GM12891 (cell line): Measurements from ENCODE around the gene COL18A1.

Experiments used
- DNase-seq: peaks from one replicate; pipeline ENCODE4 v3.0.0; 2011; ENCODE audit warnings: low spot score; ENCODE audit not compliant: insufficient read length
- FAIRE-seq: peaks from 2 replicates; lab custom pipeline; 2011; peaks lifted over from hg19 to GRCh38; lab: Jason Lieb, UNC
- PAX5 ChIP-seq: IDR thresholded peaks from 2 replicates; pipeline ENCODE4 v1.6.1; 2011; ENCODE audit warnings: low read length, moderate library complexity, mild to moderate bottlenecking; ENCODE audit not compliant: insufficient read depth, severe bottlenecking
- POLR2A ChIP-seq: IDR thresholded peaks from 2 replicates; pipeline ENCODE4 v1.6.1; 2011; ENCODE audit warnings: low read depth, low read length, control low read depth
- POLR2AphosphoS5 ChIP-seq: IDR thresholded peaks from 2 replicates; pipeline ENCODE4 v1.6.1; 2011; ENCODE audit warnings: low read depth, low read length, control low read depth
- POU2F2 ChIP-seq: IDR thresholded peaks from 2 replicates; pipeline ENCODE4 v1.6.1; 2011; ENCODE audit warnings: low read depth, mild to moderate bottlenecking, control low read depth, low read length, moderate library complexity
- SPI1 ChIP-seq: IDR thresholded peaks from 2 replicates; pipeline ENCODE4 v1.6.1; 2011; ENCODE audit warnings: low read depth, low read length, control low read depth
- TAF1 ChIP-seq: IDR thresholded peaks from 2 replicates; pipeline ENCODE4 v1.6.1; 2011; ENCODE audit warnings: low read depth, low read length, control low read depth

COL18A1 gene

GRCh38 chr21:45412909-45413611 is 8.1 kb downstream of the COL18A1 start:
- TF ChIP-seq PAX5 (no peak), POLR2AphosphoS5 (no peak)
- DNase-seq (no peak), FAIRE-seq (no peak)

GRCh38 chr21:45413922-45414321 is 9.0 kb downstream of the COL18A1 start:
- FAIRE-seq (no peak), DNase-seq (no peak)
- TF ChIP-seq TAF1 (no peak), POLR2AphosphoS5 (no peak), SPI1 (no peak), PAX5 (no peak), POU2F2 (no peak), POLR2A (no peak)

- TF ChIP-seq POLR2A: no peak
- no peak for TF ChIP-seq POU2F2
- no peak for TF ChIP-seq SPI1
- no peak for TF ChIP-seq POLR2AphosphoS5
- no peak for TF ChIP-seq TAF1
- no peak for DNase-seq
- no peak for FAIRE-seq
Measured at GRCh38 chr21:45414396-45415187, 9.6 kb downstream of the COL18A1 start.

GRCh38 chr21:45415188-45415942 is 10.4 kb downstream of the COL18A1 start:
- FAIRE-seq (no peak), DNase-seq (no peak)
- TF ChIP-seq POU2F2 (no peak), SPI1 (no peak), POLR2A (no peak), PAX5 (no peak), POLR2AphosphoS5 (no peak), TAF1 (no peak)

- DNase-seq (no peak), FAIRE-seq (no peak)
- TF ChIP-seq SPI1 (no peak), POLR2A (no peak), TAF1 (no peak), POLR2AphosphoS5 (no peak), PAX5 (no peak), POU2F2 (no peak)
Measured at GRCh38 chr21:45415943-45416611, 11.1 kb downstream of the COL18A1 start.

GRCh38 chr21:45416620-45417019 is 11.7 kb downstream of the COL18A1 start:
- no peak for FAIRE-seq
- no peak for TF ChIP-seq TAF1
- TF ChIP-seq POU2F2: no peak
- no peak for TF ChIP-seq POLR2AphosphoS5
- no peak for TF ChIP-seq POLR2A
- TF ChIP-seq PAX5: no peak
- no peak for TF ChIP-seq SPI1
- no peak for DNase-seq

GRCh38 chr21:45417256-45417950 is 12.4 kb downstream of the COL18A1 start:
- FAIRE-seq (no peak), DNase-seq (no peak)
- TF ChIP-seq POLR2AphosphoS5 (no peak), PAX5 (no peak), SPI1 (no peak), TAF1 (no peak), POU2F2 (no peak), POLR2A (no peak)

- no peak for DNase-seq
- TF ChIP-seq POLR2AphosphoS5 (no peak), SPI1 (no peak), TAF1 (no peak), POU2F2 (no peak), PAX5 (no peak), POLR2A (no peak)
- no peak for FAIRE-seq
Measured at GRCh38 chr21:45417951-45418300, 13.0 kb downstream of the COL18A1 start.
